GM23338 (cell line): ENCODE measurements around the gene ALPI. TPM values are rescaled to one million over a fixed set of nuclear protein-coding genes. Genes with fewer than 3 reads are reported as not detected.
A peak's percentile ranks its signal among the peaks of the same experiment; 100 is the strongest.

ENCODE experiments used
- ATAC-seq: fragments of 200-7000 bp; cut with Tn5 transposase; 3 replicates; pipeline ENCODE4 v1.9.1; 2020
- DNase-seq: peaks from one replicate; pipeline ENCODE4 v3.0.0-alpha.2; 2015; ENCODE audit warnings: low spot score
- H2AFZ ChIP-seq: fragments of 200-600 bp; sonication (generic); 2 replicates; pipeline ENCODE4 v1.8.0; 2016; ENCODE audit warnings: antibody characterized with exemption, mild to moderate bottlenecking, moderate library complexity
- H3F3A ChIP-seq: fragments of 200-600 bp; sonication (generic); replicated peaks from 2 replicates; pipeline ENCODE4 v1.8.0; 2017; ENCODE audit warnings: antibody characterized with exemption, mixed run types, low read depth
- H3K27ac ChIP-seq: fragments of 200-600 bp; sonication (generic); 2 replicates; pipeline ENCODE4 v1.6.1; 2016; ENCODE audit warnings: low read depth
- H3K27me3 ChIP-seq: fragments of 200-600 bp; sonication (generic); 2 replicates; pipeline ENCODE4 v1.8.0; 2016; ENCODE audit warnings: mild to moderate bottlenecking, mixed run types, moderate library complexity; ENCODE audit not compliant: insufficient read depth
- H3K36me3 ChIP-seq: fragments of 200-600 bp; sonication (generic); 2 replicates; pipeline ENCODE4 v1.8.0; 2016; ENCODE audit warnings: mild to moderate bottlenecking; ENCODE audit not compliant: insufficient read depth
- H3K4me1 ChIP-seq: fragments of 200-600 bp; sonication (generic); 2 replicates; pipeline ENCODE4 v1.8.0; 2016; ENCODE audit warnings: mild to moderate bottlenecking, moderate library complexity; ENCODE audit not compliant: insufficient read depth
- H3K4me2 ChIP-seq: fragments of 200-600 bp; sonication (generic); 2 replicates; pipeline ENCODE4 v1.7.1; 2017; ENCODE audit warnings: mixed run types
- H3K4me3 ChIP-seq: fragments of 200-600 bp; sonication (generic); 2 replicates; pipeline ENCODE4 v1.6.1; 2016; ENCODE audit warnings: mixed run types
- H3K79me2 ChIP-seq: fragments of 200-600 bp; sonication (generic); replicated peaks from 2 replicates; pipeline ENCODE4 v1.8.0; 2017; ENCODE audit warnings: mild to moderate bottlenecking; ENCODE audit not compliant: insufficient read depth
- H3K9me2 ChIP-seq: fragments of 200-600 bp; sonication (generic); 2 replicates; pipeline ENCODE4 v1.8.0; 2017; ENCODE audit not compliant: insufficient read depth
- H4K20me1 ChIP-seq: fragments of 200-600 bp; sonication (generic); replicated peaks from 2 replicates; pipeline ENCODE4 v1.8.0; 2017; ENCODE audit warnings: mild to moderate bottlenecking; ENCODE audit not compliant: insufficient read depth
- H3K27ac Mint-ChIP-seq: 2 replicates; pipeline ENCODE4 v1.8.0; 2020; ENCODE audit warnings: inconsistent platforms, mild to moderate bottlenecking, moderate library complexity, mixed read lengths
- H3K27me3 Mint-ChIP-seq: 3 replicates; pipeline ENCODE4 v1.8.0; 2022; ENCODE audit warnings: low read depth, mild to moderate bottlenecking, moderate library complexity, mixed read lengths, inconsistent platforms; ENCODE audit not compliant: insufficient read depth, poor library complexity
- H3K36me3 Mint-ChIP-seq: 3 replicates; pipeline ENCODE4 v1.8.0; 2021; ENCODE audit warnings: low read depth, mild to moderate bottlenecking, inconsistent platforms, moderate library complexity, mixed read lengths
- H3K4me1 Mint-ChIP-seq: 3 replicates; pipeline ENCODE4 v1.8.0; 2020; ENCODE audit warnings: mild to moderate bottlenecking, inconsistent platforms, mixed read lengths
- H3K4me3 Mint-ChIP-seq: 3 replicates; pipeline ENCODE4 v1.8.0; 2021; ENCODE audit warnings: moderate library complexity, mild to moderate bottlenecking, inconsistent platforms, mixed read lengths
- H3K9me3 Mint-ChIP-seq: 3 replicates; pipeline ENCODE4 v1.8.0; 2020; ENCODE audit warnings: moderate library complexity, mild to moderate bottlenecking, inconsistent platforms, mixed read lengths
- CREB1 ChIP-seq: fragments of 250-450 bp; sonication (Bioruptor Pico); IDR thresholded peaks from 2 replicates; pipeline ENCODE4 v1.5.0; 2020; ENCODE audit warnings: low read depth, mild to moderate bottlenecking, moderate library complexity
- EZH2 ChIP-seq: fragments of 200-600 bp; sonication (generic); IDR thresholded peaks from one replicate; pipeline ENCODE4 v1.8.0; 2017; ENCODE audit warnings: antibody characterized with exemption, mild to moderate bottlenecking, low read depth; ENCODE audit not compliant: unreplicated experiment
- EZH2phosphoT487 ChIP-seq: fragments of 200-600 bp; sonication (generic); IDR thresholded peaks from one replicate; pipeline ENCODE4 v1.8.1; 2018; ENCODE audit warnings: antibody characterized with exemption; ENCODE audit not compliant: unreplicated experiment
- JUNB ChIP-seq: IDR thresholded peaks from one replicate; pipeline ENCODE4 v1.6.1; 2016; ENCODE audit warnings: antibody characterized with exemption; ENCODE audit not compliant: unreplicated experiment
- STAT1 ChIP-seq: IDR thresholded peaks from one replicate; pipeline ENCODE4 v1.6.1; 2016; ENCODE audit warnings: antibody characterized with exemption; ENCODE audit not compliant: unreplicated experiment
- ZNF114 ChIP-seq: fragments of 250-450 bp; sonication (Bioruptor Pico); IDR thresholded peaks from 2 replicates; pipeline ENCODE4 v1.5.0; 2020; ENCODE audit warnings: mild to moderate bottlenecking, moderate library complexity
- ZNF331 ChIP-seq: fragments of 250-450 bp; sonication (Bioruptor Pico); IDR thresholded peaks from 2 replicates; pipeline ENCODE4 v1.5.0; 2020; ENCODE audit warnings: low read depth, mild to moderate bottlenecking, moderate library complexity
- polyA plus RNA-seq: library from polyadenylated mRNA; unstranded; fragments of >200 nt; fragmentation: Nextera tagmentation; extraction: Ambion mirVana; gene quantifications from 2 replicates; pipeline ENCODE4 v1.2.1, GENCODE V29; 2016
- total RNA-seq: library from RNA; depleted of rRNA; stranded (reverse); fragments of >200 nt; shearing (Covaris generic); gene quantifications from 2 replicates; pipeline ENCODE4 v1.2.3, GENCODE V29; 2014
- TF ChIP-seq, protein P1 (sequence below): fragments of 250-450 bp; sonication (Bioruptor Pico); IDR thresholded peaks from 2 replicates; pipeline ENCODE4 v1.5.0; 2020; ENCODE audit warnings: mild to moderate bottlenecking, moderate library complexity
- TF ChIP-seq, protein P2 (sequence below): IDR thresholded peaks from one replicate; pipeline ENCODE4 v1.6.1; 2018; ENCODE audit warnings: antibody characterized with exemption; ENCODE audit not compliant: unreplicated experiment
- TF ChIP-seq, protein P3 (sequence below), 2 experiments: fragments of 200-600 bp in 1 of 2; sonication (generic) in 1 of 2; conservative IDR thresholded peaks; 2 replicates each; pipeline versions ENCODE4 v1.5.1 to v1.6.1; 2016 to 2017; ENCODE audit warnings: antibody characterized with exemption in 2 of 2, low read depth in 2 of 2, mild to moderate bottlenecking in 2 of 2, moderate library complexity in 1 of 2

The ALPI gene
- total and polyA plus RNA-seq, 2 experiments from 2014 or later = not detected

- Histone ChIP-seq H3K9me2 (no peaks in the 10 kb centered on the region), H2AFZ (no peak within 1 kb of the TSS), H3K4me2 (no peak within 1 kb of the TSS), H3K4me1 (no peaks in the 10 kb centered on the region), H4K20me1 (no peaks in the 10 kb centered on the region), H3K27me3 (no peaks in the 10 kb centered on the region), H3F3A (no peaks in the 10 kb centered on the region), H3K27ac (no peak within 1 kb of the TSS), H3K4me3 (no peak within 1 kb of the TSS), H3K36me3 (no peaks in the 10 kb centered on the region), H3K79me2 (no peaks in the 10 kb centered on the region)
- no peak within 1 kb of the TSS for H3K4me3 Mint-ChIP-seq
- H3K4me1 Mint-ChIP-seq = no peaks in the 10 kb centered on the region
- TF ChIP-seq, protein P1, sequence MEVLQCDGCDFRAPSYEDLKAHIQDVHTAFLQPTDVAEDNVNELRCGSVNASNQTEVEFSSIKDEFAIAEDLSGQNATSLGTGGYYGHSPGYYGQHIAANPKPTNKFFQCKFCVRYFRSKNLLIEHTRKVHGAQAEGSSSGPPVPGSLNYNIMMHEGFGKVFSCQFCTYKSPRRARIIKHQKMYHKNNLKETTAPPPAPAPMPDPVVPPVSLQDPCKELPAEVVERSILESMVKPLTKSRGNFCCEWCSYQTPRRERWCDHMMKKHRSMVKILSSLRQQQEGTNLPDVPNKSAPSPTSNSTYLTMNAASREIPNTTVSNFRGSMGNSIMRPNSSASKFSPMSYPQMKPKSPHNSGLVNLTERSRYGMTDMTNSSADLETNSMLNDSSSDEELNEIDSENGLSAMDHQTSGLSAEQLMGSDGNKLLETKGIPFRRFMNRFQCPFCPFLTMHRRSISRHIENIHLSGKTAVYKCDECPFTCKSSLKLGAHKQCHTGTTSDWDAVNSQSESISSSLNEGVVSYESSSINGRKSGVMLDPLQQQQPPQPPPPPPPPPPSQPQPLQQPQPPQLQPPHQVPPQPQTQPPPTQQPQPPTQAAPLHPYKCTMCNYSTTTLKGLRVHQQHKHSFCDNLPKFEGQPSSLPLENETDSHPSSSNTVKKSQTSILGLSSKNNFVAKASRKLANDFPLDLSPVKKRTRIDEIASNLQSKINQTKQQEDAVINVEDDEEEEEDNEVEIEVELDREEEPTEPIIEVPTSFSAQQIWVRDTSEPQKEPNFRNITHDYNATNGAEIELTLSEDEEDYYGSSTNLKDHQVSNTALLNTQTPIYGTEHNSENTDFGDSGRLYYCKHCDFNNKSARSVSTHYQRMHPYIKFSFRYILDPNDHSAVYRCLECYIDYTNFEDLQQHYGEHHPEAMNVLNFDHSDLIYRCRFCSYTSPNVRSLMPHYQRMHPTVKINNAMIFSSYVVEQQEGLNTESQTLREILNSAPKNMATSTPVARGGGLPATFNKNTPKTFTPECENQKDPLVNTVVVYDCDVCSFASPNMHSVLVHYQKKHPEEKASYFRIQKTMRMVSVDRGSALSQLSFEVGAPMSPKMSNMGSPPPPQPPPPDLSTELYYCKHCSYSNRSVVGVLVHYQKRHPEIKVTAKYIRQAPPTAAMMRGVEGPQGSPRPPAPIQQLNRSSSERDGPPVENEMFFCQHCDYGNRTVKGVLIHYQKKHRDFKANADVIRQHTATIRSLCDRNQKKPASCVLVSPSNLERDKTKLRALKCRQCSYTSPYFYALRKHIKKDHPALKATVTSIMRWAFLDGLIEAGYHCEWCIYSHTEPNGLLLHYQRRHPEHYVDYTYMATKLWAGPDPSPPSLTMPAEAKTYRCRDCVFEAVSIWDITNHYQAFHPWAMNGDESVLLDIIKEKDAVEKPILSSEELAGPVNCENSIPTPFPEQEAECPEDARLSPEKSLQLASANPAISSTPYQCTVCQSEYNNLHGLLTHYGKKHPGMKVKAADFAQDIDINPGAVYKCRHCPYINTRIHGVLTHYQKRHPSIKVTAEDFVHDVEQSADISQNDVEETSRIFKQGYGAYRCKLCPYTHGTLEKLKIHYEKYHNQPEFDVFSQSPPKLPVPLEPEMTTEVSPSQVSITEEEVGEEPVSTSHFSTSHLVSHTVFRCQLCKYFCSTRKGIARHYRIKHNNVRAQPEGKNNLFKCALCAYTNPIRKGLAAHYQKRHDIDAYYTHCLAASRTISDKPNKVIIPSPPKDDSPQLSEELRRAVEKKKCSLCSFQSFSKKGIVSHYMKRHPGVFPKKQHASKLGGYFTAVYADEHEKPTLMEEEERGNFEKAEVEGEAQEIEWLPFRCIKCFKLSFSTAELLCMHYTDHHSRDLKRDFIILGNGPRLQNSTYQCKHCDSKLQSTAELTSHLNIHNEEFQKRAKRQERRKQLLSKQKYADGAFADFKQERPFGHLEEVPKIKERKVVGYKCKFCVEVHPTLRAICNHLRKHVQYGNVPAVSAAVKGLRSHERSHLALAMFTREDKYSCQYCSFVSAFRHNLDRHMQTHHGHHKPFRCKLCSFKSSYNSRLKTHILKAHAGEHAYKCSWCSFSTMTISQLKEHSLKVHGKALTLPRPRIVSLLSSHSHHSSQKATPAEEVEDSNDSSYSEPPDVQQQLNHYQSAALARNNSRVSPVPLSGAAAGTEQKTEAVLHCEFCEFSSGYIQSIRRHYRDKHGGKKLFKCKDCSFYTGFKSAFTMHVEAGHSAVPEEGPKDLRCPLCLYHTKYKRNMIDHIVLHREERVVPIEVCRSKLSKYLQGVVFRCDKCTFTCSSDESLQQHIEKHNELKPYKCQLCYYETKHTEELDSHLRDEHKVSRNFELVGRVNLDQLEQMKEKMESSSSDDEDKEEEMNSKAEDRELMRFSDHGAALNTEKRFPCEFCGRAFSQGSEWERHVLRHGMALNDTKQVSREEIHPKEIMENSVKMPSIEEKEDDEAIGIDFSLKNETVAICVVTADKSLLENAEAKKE = no peak
- TF ChIP-seq ZNF114 (CRISPR knock-in tag) = no peak
- no peak for TF ChIP-seq EZH2
- no peak for TF ChIP-seq JUNB
- TF ChIP-seq ZNF331 (CRISPR knock-in tag) = no peak
- no peak for TF ChIP-seq EZH2phosphoT487
- TF ChIP-seq, protein P2, sequence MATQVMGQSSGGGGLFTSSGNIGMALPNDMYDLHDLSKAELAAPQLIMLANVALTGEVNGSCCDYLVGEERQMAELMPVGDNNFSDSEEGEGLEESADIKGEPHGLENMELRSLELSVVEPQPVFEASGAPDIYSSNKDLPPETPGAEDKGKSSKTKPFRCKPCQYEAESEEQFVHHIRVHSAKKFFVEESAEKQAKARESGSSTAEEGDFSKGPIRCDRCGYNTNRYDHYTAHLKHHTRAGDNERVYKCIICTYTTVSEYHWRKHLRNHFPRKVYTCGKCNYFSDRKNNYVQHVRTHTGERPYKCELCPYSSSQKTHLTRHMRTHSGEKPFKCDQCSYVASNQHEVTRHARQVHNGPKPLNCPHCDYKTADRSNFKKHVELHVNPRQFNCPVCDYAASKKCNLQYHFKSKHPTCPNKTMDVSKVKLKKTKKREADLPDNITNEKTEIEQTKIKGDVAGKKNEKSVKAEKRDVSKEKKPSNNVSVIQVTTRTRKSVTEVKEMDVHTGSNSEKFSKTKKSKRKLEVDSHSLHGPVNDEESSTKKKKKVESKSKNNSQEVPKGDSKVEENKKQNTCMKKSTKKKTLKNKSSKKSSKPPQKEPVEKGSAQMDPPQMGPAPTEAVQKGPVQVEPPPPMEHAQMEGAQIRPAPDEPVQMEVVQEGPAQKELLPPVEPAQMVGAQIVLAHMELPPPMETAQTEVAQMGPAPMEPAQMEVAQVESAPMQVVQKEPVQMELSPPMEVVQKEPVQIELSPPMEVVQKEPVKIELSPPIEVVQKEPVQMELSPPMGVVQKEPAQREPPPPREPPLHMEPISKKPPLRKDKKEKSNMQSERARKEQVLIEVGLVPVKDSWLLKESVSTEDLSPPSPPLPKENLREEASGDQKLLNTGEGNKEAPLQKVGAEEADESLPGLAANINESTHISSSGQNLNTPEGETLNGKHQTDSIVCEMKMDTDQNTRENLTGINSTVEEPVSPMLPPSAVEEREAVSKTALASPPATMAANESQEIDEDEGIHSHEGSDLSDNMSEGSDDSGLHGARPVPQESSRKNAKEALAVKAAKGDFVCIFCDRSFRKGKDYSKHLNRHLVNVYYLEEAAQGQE = no peak
- TF ChIP-seq, protein P3, sequence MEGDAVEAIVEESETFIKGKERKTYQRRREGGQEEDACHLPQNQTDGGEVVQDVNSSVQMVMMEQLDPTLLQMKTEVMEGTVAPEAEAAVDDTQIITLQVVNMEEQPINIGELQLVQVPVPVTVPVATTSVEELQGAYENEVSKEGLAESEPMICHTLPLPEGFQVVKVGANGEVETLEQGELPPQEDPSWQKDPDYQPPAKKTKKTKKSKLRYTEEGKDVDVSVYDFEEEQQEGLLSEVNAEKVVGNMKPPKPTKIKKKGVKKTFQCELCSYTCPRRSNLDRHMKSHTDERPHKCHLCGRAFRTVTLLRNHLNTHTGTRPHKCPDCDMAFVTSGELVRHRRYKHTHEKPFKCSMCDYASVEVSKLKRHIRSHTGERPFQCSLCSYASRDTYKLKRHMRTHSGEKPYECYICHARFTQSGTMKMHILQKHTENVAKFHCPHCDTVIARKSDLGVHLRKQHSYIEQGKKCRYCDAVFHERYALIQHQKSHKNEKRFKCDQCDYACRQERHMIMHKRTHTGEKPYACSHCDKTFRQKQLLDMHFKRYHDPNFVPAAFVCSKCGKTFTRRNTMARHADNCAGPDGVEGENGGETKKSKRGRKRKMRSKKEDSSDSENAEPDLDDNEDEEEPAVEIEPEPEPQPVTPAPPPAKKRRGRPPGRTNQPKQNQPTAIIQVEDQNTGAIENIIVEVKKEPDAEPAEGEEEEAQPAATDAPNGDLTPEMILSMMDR (conservative IDR thresholded peaks at IDR 0.05; ENCODE audit: low read depth in 2 of 2) = no peak
- TF ChIP-seq CREB1 (CRISPR knock-in tag) = no peak
- no peak for TF ChIP-seq STAT1
- H3K9me3 Mint-ChIP-seq = no peaks in the 10 kb centered on the region
- no peaks in the 10 kb centered on the region; the same call in 2 of the 3 replicates for H3K36me3 Mint-ChIP-seq
- DNase-seq (peak; percentile 46), ATAC-seq (peak; percentile 36)
- H3K27ac Mint-ChIP-seq = no peak within 1 kb of the TSS
- H3K27me3 Mint-ChIP-seq = peaks cover 4% of the 10 kb centered on the region
Measured at GRCh38 chr2:232406556-232407310, 49.2 kb upstream of the ALPI start, which contains the start of gene ALPG. ALPG (plus strand) TSS chr2:232406844; CDS start chr2:232406895, 51 bp downstream.
